ENCODE results near the gene USP48.

GRCh38 chr1:21652937-21653743 lies 129.8 kb downstream of the USP48 start:
- no peak for TF ChIP-seq CTCF (IDR thresholded peaks at IDR 0.05; ENCODE audit: control extremely low read depth in 1 of 3, insufficient read depth in 1 of 3, low read depth in 1 of 3, low read length in 3 of 3)
- no peak for TF ChIP-seq ZNF274 (IDR thresholded peaks at IDR 0.05; ENCODE audit: borderline replicate concordance, extremely low read depth, low read length)
